HEK293 (cell line): Measurements from ENCODE around the gene PRKCA.

Experiments
- BCL11A ChIP-seq: fragments of 450-650 bp; formaldehyde crosslinking; IDR thresholded peaks from 2 replicates; pipeline ENCODE4 v1.5.1; 2016; ENCODE audit warnings: low read depth, missing biosample characterization, missing genetic modification characterization
- GLIS1 ChIP-seq: fragments of 450-650 bp; formaldehyde crosslinking; IDR thresholded peaks from 2 replicates; pipeline ENCODE4 v1.5.1; 2016; ENCODE audit warnings: missing biosample characterization, missing genetic modification characterization
- KLF1 ChIP-seq: fragments of 450-650 bp; formaldehyde crosslinking; IDR thresholded peaks from 2 replicates; pipeline ENCODE4 v1.5.1; 2016; ENCODE audit warnings: missing biosample characterization, missing genetic modification characterization
- OSR2 ChIP-seq: fragments of 450-650 bp; formaldehyde crosslinking; IDR thresholded peaks from 2 replicates; pipeline ENCODE4 v1.5.1; 2016; ENCODE audit warnings: missing biosample characterization, missing genetic modification characterization
- PRDM6 ChIP-seq: fragments of 450-650 bp; formaldehyde crosslinking; IDR thresholded peaks from 2 replicates; pipeline ENCODE4 v1.5.1; 2017; ENCODE audit warnings: missing biosample characterization, missing genetic modification characterization
- SETDB1 ChIP-seq: IDR thresholded peaks from one replicate; pipeline ENCODE4 v1.6.1; 2017; ENCODE audit warnings: mild to moderate bottlenecking, low read length, moderate library complexity, mixed read lengths; ENCODE audit not compliant: insufficient read length
- SP2 ChIP-seq: fragments of 450-650 bp; formaldehyde crosslinking; IDR thresholded peaks from 2 replicates; pipeline ENCODE4 v1.5.1; 2016; ENCODE audit warnings: missing biosample characterization, missing genetic modification characterization
- YY2 ChIP-seq: fragments of 450-650 bp; formaldehyde crosslinking; IDR thresholded peaks from 2 replicates; pipeline ENCODE4 v1.5.1; 2016; ENCODE audit warnings: missing biosample characterization, missing genetic modification characterization
- ZBTB1 ChIP-seq: fragments of 450-650 bp; formaldehyde crosslinking; IDR thresholded peaks from 2 replicates; pipeline ENCODE4 v1.5.1; 2016; ENCODE audit warnings: missing biosample characterization, missing genetic modification characterization
- ZBTB26 ChIP-seq: fragments of 450-650 bp; formaldehyde crosslinking; optimal IDR thresholded peaks from 2 replicates; pipeline ENCODE3; 2016; ENCODE audit warnings: missing biosample characterization, mild to moderate bottlenecking, missing genetic modification characterization
- ZBTB49 ChIP-seq: fragments of 450-650 bp; formaldehyde crosslinking; IDR thresholded peaks from 2 replicates; pipeline ENCODE4 v1.5.1; 2016; ENCODE audit warnings: missing biosample characterization, missing genetic modification characterization, low read depth
- ZBTB8A ChIP-seq: fragments of 450-650 bp; formaldehyde crosslinking; IDR thresholded peaks from 2 replicates; pipeline ENCODE4 v1.5.1; 2016; ENCODE audit warnings: missing biosample characterization, missing genetic modification characterization
- ZFP41 ChIP-seq: fragments of 450-650 bp; formaldehyde crosslinking; IDR thresholded peaks from 2 replicates; pipeline ENCODE4 v1.5.1; 2016; ENCODE audit warnings: missing biosample characterization, missing genetic modification characterization, borderline replicate concordance
- ZNF114 ChIP-seq: fragments of 450-650 bp; formaldehyde crosslinking; IDR thresholded peaks from 2 replicates; pipeline ENCODE4 v1.5.0; 2017; ENCODE audit warnings: missing biosample characterization, missing genetic modification characterization
- ZNF132 ChIP-seq: fragments of 450-650 bp; formaldehyde crosslinking; IDR thresholded peaks from 2 replicates; pipeline ENCODE4 v1.5.1; 2017; ENCODE audit warnings: missing biosample characterization, missing genetic modification characterization, borderline replicate concordance
- ZNF16 ChIP-seq: fragments of 450-650 bp; formaldehyde crosslinking; IDR thresholded peaks from 2 replicates; pipeline ENCODE4 v1.5.1; 2016; ENCODE audit warnings: low read depth, missing biosample characterization, missing genetic modification characterization
- ZNF202 ChIP-seq: fragments of 450-650 bp; formaldehyde crosslinking; IDR thresholded peaks from 2 replicates; pipeline ENCODE4 v1.5.1; 2016; ENCODE audit warnings: missing biosample characterization, missing genetic modification characterization, borderline replicate concordance
- ZNF423 ChIP-seq: fragments of 450-650 bp; formaldehyde crosslinking; IDR thresholded peaks from 2 replicates; pipeline ENCODE4 v1.5.1; 2016; ENCODE audit warnings: missing biosample characterization, missing genetic modification characterization
- ZNF449 ChIP-seq: fragments of 450-650 bp; formaldehyde crosslinking; IDR thresholded peaks from 2 replicates; pipeline ENCODE4 v1.5.1; 2017; ENCODE audit warnings: missing biosample characterization, mild to moderate bottlenecking, missing genetic modification characterization, moderate library complexity
- ZNF521 ChIP-seq: fragments of 450-650 bp; formaldehyde crosslinking; IDR thresholded peaks from 2 replicates; pipeline ENCODE4 v1.5.1; 2017; ENCODE audit warnings: missing biosample characterization, mild to moderate bottlenecking, missing genetic modification characterization
- ZNF529 ChIP-seq: fragments of 450-650 bp; formaldehyde crosslinking; IDR thresholded peaks from 2 replicates; pipeline ENCODE4 v1.5.1; 2017; ENCODE audit warnings: missing genetic modification characterization, missing biosample characterization; ENCODE audit not compliant: insufficient replicate concordance
- ZNF639 ChIP-seq: fragments of 450-650 bp; formaldehyde crosslinking; IDR thresholded peaks from 2 replicates; pipeline ENCODE4 v1.5.1; 2016; ENCODE audit warnings: missing biosample characterization, missing genetic modification characterization
- ZNF670 ChIP-seq: fragments of 450-650 bp; formaldehyde crosslinking; IDR thresholded peaks from 2 replicates; pipeline ENCODE4 v1.5.1; 2016; ENCODE audit warnings: missing biosample characterization, missing genetic modification characterization, low read depth
- ZNF704 ChIP-seq: fragments of 450-650 bp; formaldehyde crosslinking; IDR thresholded peaks from 2 replicates; pipeline ENCODE4 v1.5.1; 2016; ENCODE audit warnings: missing biosample characterization, missing genetic modification characterization
- ZNF792 ChIP-seq: fragments of 450-650 bp; formaldehyde crosslinking; IDR thresholded peaks from 2 replicates; pipeline ENCODE4 v1.5.1; 2016; ENCODE audit warnings: missing biosample characterization, missing genetic modification characterization
- ZSCAN23 ChIP-seq: fragments of 450-650 bp; formaldehyde crosslinking; IDR thresholded peaks from 2 replicates; pipeline ENCODE4 v1.5.1; 2016; ENCODE audit warnings: missing biosample characterization, missing genetic modification characterization
- ZXDB ChIP-seq: fragments of 450-650 bp; formaldehyde crosslinking; IDR thresholded peaks from 2 replicates; pipeline ENCODE4 v1.5.1; 2016; ENCODE audit warnings: missing biosample characterization, missing genetic modification characterization

Gene PRKCA

GRCh38 chr17:66302761-66303626, 581 bp downstream of the PRKCA start (continued):
- peak; percentile 78 for TF ChIP-seq ZNF449 (tag by site-specific recombination)
- no peak for TF ChIP-seq ZNF16 (tag by site-specific recombination)
- no peak for TF ChIP-seq BCL11A (tag by site-specific recombination)
- 0 out of 2 replicates have a peak, but pooled peaks have one; percentile 22 for TF ChIP-seq ZSCAN23 (tag by site-specific recombination)
- TF ChIP-seq ZBTB26, result peak; percentile 96
- no peak for TF ChIP-seq YY2 (tag by site-specific recombination)
- TF ChIP-seq ZNF670 (tag by site-specific recombination), result no peak
- TF ChIP-seq SETDB1, result no peak
- no peak for TF ChIP-seq ZBTB49 (tag by site-specific recombination)
- TF ChIP-seq OSR2 (tag by site-specific recombination), result no peak
- no peak for TF ChIP-seq PRDM6 (tag by site-specific recombination)
- TF ChIP-seq ZNF521 (tag by site-specific recombination), result no peak
- no peak for TF ChIP-seq ZNF704 (tag by site-specific recombination)
- TF ChIP-seq ZNF792 (tag by site-specific recombination), result no peak
- no peak for TF ChIP-seq ZNF639 (tag by site-specific recombination)
- TF ChIP-seq ZXDB (tag by site-specific recombination), result peak; percentile 90
- TF ChIP-seq ZNF132, result no peak
- TF ChIP-seq ZFP41 (tag by site-specific recombination), result no peak
- TF ChIP-seq SP2, result no peak
- no peak for TF ChIP-seq ZNF529 (tag by site-specific recombination)
- 0 out of 2 replicates have a peak, but pooled peaks have one; percentile 26 for TF ChIP-seq ZNF202 (tag by site-specific recombination)
- no peak for TF ChIP-seq ZNF114
- no peak for TF ChIP-seq ZBTB1
- TF ChIP-seq ZBTB8A (tag by site-specific recombination), result peak; percentile 96
- TF ChIP-seq KLF1, result no peak
- TF ChIP-seq GLIS1 (tag by site-specific recombination), result peak; percentile 92
- no peak; the same call in 1 of the 2 replicates for TF ChIP-seq ZNF423 (tag by site-specific recombination)
